ENCODE data around the gene HAND1.

The HAND1 gene

GRCh38 chr5:154503698-154504039 lies 25.6 kb upstream of the HAND1 start:
- no peak for DNase-seq

DNA sequence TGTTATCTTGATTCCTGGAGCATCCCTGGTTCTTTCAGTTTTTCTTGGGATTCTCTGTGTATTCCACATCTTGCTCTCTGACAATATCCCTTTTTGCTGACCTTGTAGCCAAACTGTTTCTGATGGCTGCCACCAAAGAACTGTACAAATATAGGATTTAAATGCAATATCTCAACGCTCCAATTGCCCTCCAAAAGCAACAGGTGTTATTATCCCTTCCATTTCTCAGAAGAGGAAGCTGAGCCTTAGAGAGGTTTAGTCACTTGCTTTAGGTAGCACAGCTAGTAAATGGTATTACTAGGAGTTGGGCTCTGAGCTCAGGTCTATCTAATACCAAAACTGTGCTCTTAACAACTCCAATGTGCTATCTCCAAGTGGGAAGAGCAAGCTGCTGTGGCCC lies 24.2 kb upstream of the HAND1 start:
- no peak for DNase-seq

DNA sequence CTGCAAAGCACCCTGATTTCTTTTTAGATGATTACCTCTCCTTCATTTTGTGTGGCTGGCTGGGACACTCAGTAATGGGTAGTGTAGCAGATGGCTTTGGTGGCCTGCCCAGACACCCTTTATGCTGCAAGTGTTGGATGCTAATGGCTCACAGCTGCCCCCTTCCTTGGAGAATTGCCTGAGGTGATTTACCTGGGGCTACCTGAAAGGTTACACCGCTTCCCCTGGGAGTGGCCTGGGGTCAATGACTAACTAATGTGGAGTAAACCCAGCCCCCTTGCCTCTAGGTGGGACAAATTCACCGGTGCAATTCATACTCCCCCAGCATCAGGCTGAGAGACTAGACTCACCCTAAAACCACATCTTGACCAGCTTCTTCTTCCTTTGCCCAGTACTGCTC lies 23.5 kb upstream of the HAND1 start:
- no peak for DNase-seq

DNA sequence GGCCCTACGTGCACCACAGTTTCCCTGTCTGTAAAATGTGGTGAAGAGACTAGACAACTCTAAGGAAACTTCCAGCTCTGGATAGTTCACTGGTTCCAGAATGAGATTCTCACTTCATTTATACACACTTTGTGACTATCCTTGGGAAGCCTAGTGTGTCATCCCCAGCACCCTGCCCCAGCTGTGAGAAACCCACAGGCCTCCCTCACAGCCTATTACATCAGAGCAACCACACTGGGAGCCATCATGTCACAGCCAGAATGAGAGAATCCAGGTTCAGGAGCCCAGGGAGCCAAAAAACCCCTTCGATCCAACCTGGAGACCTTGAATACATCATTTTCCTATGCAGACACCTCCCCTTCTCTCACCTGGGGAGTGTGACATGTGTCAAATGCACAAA lies 21.0 kb upstream of the HAND1 start:
- DNase-seq, result no peak

DNA sequence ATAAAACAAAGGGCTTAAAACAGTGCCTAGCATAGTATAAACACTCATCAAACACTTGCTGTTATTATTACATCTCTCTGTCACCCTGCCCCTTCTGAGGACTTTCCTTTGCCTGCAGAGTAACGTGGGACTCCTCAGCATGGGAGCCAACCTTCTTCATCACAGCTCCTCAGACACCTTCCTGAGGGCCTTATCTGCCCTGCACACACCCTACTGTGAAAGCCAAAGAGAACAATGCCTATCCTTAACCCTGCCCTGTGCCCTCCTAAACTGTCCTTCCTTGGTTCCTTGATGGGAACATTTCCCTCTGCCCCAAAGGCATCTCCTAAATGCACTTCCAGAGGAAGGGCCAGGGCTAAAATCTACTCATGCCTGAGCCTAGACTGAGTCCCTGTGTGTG lies 20.6 kb upstream of the HAND1 start:
- DNase-seq, result no peak

DNA sequence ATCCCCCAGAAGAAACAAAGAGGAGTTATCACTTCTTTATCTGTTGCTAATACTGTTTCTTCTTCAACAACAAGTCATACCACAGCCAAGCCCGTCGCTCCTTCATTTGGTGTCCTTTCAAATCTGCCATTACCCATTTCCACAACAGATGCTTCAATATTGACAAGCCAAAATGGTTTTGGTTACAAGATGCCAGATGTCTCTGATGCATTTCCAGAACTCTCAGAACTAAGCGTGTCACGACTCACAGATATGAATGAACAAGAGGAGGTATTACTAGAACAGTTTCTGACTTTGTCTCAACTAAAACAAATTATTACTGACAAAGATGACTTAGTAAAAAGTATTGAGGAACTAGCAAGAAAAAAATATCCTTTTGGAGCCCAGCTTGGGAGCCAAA lies 16.0 kb upstream of the HAND1 start:
- DNase-seq, result no peak

- no peak for DNase-seq
Measured at GRCh38 chr5:154493274-154493673, 15.2 kb upstream of the HAND1 start.

DNA sequence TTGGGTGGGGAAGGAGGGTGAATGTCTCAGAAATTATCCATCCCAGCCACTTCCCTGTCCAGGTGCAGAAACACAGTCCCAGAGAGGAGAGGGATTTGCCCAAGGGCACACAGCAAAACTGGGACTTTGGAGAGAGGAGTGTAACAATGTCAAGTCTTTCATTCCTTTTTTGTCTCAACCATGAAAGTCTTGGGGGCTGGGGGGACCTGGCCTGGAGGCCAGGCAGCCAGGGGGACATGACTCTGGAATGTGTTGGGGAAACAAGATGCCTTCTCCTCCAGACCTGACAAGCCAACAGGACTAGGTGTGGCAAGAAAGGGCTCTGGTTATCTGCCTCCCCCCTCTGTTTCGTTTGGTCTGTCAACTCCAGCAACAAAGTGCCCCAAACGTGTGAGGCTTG lies 13.9 kb upstream of the HAND1 start:
- DNase-seq, result no peak

GRCh38 chr5:154487541-154487940 lies 9.5 kb upstream of the HAND1 start:
- no peak for DNase-seq

DNA sequence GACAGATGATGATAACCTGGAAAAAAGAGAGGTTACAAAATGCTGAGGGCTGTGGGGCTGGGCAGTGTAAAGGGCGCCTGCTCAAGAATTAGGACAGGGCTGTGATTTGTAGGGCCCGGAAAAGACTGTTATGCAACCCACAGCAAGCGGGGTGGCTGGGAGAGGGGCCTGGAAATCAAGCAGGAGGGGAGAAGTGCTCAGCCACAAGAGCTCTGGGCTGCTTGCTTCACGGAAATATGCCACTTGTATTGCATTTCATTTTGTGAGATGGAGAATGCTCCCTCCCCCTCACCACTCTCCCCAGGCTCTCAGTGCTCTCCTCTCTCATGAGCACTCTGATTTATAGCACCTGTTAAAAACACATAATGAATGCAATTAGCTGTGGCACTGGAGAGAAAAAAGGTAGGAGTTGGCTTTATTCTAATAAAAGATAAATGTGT lies 8.4 kb upstream of the HAND1 start:
- DNase-seq, result no peak

DNA sequence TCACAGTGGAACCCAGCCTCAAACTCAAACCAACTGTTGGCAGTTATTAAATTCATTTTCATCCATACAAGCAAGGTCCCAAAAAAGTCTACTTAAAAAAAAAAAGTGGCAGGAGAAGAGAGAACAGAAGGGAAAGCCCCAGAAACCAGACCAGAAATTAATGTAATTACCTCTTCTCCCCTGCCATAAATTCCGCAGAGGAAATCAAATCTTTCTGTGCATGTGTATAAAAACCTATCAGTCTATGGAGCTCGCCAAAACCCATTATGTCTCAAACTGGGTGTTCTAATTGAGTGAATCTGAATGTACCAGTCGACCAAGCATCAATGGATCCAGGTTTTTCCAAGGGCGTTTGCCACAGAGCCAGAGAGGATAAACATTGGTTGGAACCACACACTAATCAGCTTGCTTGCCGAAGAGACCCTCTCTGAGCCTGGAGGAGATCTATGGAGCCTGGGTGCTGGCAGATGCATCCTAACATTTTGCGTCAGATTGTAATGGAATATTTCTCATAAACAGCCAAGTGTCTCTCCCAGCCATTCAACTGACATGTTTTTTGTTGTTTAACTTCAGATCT lies 7.9 kb upstream of the HAND1 start:
- no peak for DNase-seq

DNA sequence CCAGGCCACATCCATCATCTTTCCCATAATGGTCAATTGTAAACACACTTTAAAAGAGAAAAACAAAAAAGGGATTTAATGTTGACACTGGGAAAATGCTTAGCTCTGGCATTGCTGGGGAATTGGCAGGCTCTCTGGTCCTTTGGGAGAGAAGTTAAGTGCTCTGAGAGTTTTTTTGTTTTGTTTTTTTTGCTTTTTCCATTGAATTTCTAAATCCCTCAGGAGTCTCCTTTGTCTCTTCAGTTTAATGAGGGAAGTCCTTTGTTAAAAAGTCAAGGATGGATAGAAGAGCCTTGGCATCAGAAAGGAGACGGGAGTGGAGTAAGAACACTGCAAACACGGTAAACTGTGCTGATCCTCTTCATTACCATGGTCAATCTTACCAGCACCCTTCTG lies 7.1 kb upstream of the HAND1 start:
- DNase-seq, result no peak

GRCh38 chr5:154484393-154485095 lies 6.5 kb upstream of the HAND1 start:
- DNase-seq, result no peak

DNA sequence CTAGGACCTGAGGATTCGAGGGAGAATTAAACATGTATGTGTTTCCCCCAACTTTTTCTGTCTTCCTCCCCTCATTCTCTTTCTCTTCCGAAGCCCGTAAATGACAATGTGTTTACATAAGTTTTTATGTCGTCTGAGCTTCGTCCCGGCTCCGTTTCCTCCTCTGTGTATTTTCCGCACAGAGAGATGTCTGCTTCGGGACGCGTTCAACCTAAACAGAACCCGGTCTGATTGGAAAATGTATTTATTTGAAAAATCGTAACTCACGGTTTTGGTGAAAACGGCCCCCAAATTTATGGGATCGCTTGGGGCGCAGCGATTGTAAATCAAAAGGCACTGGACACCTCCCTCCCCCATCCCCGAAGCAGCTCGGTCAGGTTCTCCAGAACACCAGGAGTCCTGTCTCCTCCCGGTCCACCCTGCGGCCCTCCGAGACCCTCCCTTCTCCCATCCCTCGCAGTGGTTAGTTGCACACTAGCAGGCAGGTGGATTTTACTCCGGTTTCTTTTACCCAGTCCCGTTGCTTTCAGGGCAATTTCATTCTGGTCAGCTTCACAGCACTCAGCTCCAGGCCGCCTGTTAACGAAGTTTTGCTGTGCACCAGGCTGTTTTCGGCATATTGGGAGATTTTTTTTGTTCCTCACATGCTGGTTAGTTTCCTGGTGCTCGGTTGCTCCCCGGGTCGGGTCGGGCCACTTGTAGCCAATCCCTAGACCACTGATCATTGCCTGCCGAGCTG lies 5.8 kb upstream of the HAND1 start:
- no peak for DNase-seq

DNA sequence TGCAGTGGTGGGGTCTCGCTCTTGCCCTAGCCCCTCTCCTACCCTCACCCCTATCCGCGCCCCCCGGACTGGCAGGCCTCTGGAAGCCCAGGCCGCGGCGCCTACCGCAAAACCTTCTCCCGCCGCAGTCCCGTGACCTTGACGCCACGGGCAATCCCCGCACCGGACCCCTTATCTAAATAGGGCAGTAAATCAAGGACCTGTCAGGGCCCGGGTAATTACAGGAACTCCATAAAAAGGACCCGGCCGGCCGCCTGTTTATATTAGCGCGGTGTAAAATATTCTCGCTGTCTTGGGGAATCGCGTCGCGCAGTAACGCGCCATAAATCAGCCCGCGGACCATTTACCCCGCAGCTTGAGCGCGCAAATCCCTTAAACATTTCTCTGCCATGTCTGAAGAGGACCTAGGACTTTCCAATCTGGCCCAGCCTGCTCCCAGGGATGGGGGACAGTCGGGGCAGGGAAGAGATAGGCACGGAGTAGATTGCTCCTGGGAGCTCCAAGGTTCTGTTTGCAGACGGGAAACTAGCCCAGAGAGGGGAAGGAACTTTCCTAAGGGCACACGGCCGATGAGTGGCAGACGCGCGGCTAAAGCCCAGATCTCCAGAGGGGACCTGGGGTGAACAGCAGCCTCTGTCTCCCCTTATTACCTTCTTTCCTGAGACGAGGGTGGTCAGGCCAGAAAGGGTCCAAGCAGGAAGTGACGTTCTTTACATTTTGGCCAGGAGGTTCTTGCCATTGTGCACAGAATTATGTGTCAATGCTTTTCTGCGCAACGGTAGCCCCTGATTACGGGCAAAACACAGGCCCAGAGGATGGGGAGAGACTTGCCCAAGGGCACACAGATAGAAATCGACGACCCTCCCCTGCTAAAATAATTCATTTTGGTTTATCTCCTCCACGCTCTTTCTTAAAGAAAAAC lies 4.8 kb upstream of the HAND1 start:
- no peak for DNase-seq

DNA sequence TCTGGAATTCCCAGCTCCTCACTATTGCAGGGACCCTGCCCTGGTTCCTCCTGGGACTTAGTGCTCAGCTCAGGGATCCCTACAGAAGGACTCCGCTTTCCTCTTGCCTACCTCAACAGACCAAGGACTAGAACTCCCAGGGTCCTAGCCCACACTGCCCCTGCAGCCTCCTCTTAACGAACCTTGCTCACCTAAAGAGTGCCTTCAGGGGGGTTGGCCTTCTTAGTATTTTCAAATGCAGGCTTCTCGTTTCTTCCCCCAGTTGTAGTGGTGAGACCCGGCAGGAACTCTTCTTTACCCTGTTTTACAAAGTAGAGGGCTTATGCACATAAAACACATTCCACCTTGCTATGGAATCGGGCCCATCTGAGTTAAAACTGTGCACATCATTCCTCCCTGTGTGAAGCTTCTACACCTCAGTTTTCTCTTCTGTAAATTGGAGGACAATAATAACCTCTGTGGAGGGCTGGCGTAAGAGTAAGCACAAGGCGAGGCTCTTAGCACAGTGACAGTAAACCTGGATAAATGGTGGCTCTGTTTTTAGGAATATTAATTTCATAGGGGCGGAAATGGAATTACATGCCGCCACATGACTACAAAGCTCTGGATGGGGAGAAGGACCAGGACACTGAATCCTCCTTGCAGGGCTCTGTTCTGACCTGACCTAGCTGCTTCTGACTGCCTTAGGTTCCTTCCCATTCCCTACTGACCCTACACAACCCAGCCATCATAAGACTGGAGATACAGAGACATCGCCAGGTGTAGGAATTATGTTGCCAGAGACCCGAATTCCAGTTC lies 3.8 kb upstream of the HAND1 start:
- no peak for DNase-seq

DNA sequence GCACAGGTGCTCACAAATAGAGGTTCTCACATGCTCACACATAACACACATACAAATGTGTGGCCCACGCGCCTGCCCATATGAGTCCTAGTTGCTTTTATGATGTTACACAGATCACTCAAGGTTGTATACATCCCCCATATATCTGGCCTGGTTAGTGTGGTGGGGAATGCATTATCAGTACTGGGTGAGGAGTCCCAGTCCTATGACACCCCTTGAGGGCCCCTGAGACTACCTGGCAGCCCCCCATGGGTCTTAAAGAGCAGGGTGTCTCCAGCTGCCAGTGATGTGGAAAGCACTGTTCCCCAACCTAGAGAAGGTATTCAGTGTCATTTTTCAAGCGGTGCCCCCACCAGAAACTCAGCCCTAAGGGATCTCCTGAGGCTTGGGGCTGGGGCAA lies 2.8 kb upstream of the HAND1 start:
- DNase-seq, result no peak

- no peak for DNase-seq
Measured at GRCh38 chr5:154479944-154480750, 2.1 kb upstream of the HAND1 start.

GRCh38 chr5:154479160-154479943 lies 1.3 kb upstream of the HAND1 start:
- DNase-seq, result no peak

DNA sequence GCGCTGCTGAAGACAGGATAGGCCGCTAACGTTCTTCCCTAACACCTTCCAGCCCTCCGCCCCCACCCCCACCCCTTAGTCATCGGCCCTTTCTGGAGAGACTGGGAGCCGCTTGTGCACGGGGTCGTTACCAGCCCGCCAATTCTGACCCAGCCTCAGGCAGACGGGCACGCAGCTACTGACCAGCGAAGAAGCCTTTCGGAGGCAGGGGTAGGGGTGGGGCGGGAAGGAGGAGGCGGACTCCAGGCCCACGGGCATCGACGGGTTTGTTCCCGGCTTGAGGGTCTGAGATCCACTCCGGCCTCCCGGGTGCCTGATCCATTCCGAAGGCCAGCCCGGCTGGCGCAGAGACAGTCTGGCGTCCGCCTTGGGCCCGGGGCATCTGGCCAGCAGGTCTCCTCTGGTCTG lies 729 bp upstream of the HAND1 start:
- DNase-seq, result no peak
